ENCODE results near the gene CFAP58.
"Not testable (repeated sequence)": the region's sequence is repeated elsewhere in the genome, so short reads cannot be mapped to it uniquely, and the experiment has no call there.

- not testable (repeated sequence) for TF ChIP-seq CTCF (conservative IDR thresholded peaks at IDR 0.05); EZH2 (IDR thresholded peaks at IDR 0.05; ENCODE audit: low read depth)
Measured at GRCh38 chr10:104465575-104465974, 111.9 kb downstream of the CFAP58 start.

Measured in PC-9 (cell line).